ENCODE measurements around the gene TIRAP. TPM values are rescaled to one million over a fixed set of nuclear protein-coding genes. Genes with fewer than 3 reads are reported as not detected.

TIRAP gene
- total RNA-seq, 1 donor from 2014 or later: 18.3 TPM

DNA sequence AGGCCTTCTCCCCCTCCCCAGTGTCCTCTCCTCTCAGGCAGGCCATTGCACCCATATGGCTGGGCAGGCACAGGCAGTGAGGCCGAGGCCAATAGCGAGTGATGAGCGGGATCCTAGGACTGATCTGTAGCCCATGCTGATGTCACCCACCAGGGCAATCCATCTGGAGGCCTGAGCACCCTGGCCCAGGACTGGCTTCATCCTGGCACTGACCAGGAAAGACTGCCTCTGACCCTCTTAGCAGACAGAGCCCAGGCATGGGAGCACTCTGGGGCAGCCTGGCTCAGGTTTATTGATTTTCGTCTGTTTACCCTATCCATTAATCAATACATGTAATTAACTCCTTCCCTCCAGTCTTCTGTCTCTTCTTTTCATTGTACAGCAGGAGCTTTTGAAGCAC is 5.1 kb upstream of the TIRAP start:
- Mint-ChIP-seq H3K27ac (no peak overlapping the region), H3K4me1 (peaks cover 18% of the 10 kb centered on the region), H3K36me3 (ENCODE audit: low read depth) (peaks cover 48% of the 10 kb centered on the region), H3K4me3 (no peak overlapping the region), H3K27me3 (no peaks in the 10 kb centered on the region), H3K9me3 (no peaks in the 10 kb centered on the region)
- CTCF ChIA-PET: no interaction called here
- no peak for DNase-seq
- no peak for ATAC-seq (ENCODE audit: low read depth)
- intact Hi-C loops (cut with micrococcal nuclease): no loop called here
- TF ChIP-seq, protein P1, sequence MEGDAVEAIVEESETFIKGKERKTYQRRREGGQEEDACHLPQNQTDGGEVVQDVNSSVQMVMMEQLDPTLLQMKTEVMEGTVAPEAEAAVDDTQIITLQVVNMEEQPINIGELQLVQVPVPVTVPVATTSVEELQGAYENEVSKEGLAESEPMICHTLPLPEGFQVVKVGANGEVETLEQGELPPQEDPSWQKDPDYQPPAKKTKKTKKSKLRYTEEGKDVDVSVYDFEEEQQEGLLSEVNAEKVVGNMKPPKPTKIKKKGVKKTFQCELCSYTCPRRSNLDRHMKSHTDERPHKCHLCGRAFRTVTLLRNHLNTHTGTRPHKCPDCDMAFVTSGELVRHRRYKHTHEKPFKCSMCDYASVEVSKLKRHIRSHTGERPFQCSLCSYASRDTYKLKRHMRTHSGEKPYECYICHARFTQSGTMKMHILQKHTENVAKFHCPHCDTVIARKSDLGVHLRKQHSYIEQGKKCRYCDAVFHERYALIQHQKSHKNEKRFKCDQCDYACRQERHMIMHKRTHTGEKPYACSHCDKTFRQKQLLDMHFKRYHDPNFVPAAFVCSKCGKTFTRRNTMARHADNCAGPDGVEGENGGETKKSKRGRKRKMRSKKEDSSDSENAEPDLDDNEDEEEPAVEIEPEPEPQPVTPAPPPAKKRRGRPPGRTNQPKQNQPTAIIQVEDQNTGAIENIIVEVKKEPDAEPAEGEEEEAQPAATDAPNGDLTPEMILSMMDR (IDR thresholded peaks at IDR 0.05): no peak
- POLR2A ChIA-PET: no interaction called here

DNA sequence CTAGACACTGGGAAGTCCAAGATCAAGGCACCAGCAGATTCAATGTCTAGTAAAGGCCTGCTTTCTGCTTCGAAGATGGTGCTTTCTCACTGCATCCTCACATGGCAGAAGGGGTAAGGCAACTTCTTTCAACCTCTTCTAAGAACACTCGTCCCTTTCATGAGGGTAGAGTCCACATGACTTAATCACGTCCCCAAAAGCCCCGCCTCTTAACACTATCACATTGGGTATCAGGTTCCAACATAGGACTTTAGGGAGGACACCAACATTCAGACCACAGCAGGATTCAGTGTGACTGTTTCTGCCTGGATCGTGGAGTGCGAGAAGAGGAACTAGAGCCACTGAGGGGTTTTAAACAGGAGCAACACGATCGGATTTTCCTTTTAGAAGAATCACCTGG is 3.7 kb upstream of the TIRAP start:
- H3K4me1 Mint-ChIP-seq: peaks cover 26% of the 10 kb centered on the region
- no peaks in the 10 kb centered on the region for H3K27me3 Mint-ChIP-seq
- peaks cover 39% of the 10 kb centered on the region for H3K36me3 Mint-ChIP-seq (ENCODE audit: low read depth)
- DNase-seq (no peak), ATAC-seq (ENCODE audit: low read depth) (no peak)
- POLR2A ChIA-PET: interaction anchor here (1.2 kb wide), 1 partner anchor 10 kb away, joined by 4 read pairs; the partner anchor contains the start of gene FOXRED1
- TF ChIP-seq, protein P1 (IDR thresholded peaks at IDR 0.05): no peak
- intact Hi-C loops (cut with micrococcal nuclease): no loop called here
- CTCF ChIA-PET: no interaction called here
- H3K4me3 Mint-ChIP-seq: no peak overlapping the region
- H3K27ac Mint-ChIP-seq: no peak overlapping the region
- H3K9me3 Mint-ChIP-seq: no peaks in the 10 kb centered on the region

DNA sequence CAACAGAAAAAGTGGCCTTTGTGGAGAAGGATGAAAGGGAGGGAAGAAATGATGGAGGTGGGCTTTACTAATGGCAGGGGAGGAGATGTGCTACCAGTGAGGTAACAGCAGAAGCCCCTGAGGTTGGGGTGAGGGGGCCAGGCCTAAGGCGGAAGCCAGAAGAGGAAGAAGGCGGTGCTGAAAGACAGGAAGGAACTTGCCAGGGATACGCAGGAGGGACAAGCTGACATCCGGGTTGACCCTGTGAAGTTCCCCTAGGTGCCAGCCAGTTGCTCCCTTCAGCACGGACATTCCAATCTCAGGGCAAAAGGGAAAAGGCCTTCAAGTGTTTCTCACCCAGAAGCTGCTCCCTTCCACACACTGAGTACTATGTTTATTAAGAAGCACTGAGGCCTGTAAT is 2.3 kb upstream of the TIRAP start:
- DNase-seq (no peak), ATAC-seq (ENCODE audit: low read depth) (no peak)
- H3K9me3 Mint-ChIP-seq: no peaks in the 10 kb centered on the region
- ChIA-PET CTCF (no interaction called here), POLR2A (interaction anchor here (0.7 to 5.3 kb wide), 6 partner anchors 8 to 1217 kb away, joined by 3 to 84 read pairs (median 6); partner anchors contain the start of genes DCPS, FOXRED1, SLC37A2 and SRPRA)
- H3K27ac Mint-ChIP-seq: peak overlapping the region; percentile 24
- peaks cover 35% of the 10 kb centered on the region for H3K4me1 Mint-ChIP-seq
- peak overlapping the region; percentile 28 for H3K4me3 Mint-ChIP-seq
- TF ChIP-seq, protein P1 (IDR thresholded peaks at IDR 0.05): no peak
- intact Hi-C loops (cut with micrococcal nuclease): loop anchor here (10.0 kb wide), 1 partner anchor 1326 kb away; the partner anchor contains the start of gene CCDC15
- H3K27me3 Mint-ChIP-seq: no peaks in the 10 kb centered on the region
- H3K36me3 Mint-ChIP-seq (ENCODE audit: low read depth): peaks cover 27% of the 10 kb centered on the region

DNA sequence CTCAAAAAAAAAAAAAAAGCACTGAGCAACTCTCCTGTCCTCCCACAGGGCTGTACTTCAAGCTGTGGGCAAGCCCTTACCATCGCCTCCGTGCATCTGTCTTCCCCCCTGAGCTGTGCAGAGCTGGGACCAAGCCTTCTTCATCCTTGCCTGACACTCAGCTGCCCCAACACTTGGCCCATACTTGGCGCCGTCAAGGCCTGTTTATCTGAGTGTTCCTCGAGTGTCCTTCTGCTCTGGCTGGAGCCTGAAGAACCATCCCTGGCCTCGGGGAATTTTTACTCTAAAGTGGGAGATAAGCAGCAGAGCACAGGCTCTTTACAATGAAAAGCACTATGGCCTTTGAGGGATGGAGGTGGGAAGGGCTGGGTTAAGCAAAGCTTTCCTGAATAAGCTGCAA is 1.6 kb upstream of the TIRAP start:
- peaks cover 35% of the 10 kb centered on the region for H3K4me1 Mint-ChIP-seq

DNA sequence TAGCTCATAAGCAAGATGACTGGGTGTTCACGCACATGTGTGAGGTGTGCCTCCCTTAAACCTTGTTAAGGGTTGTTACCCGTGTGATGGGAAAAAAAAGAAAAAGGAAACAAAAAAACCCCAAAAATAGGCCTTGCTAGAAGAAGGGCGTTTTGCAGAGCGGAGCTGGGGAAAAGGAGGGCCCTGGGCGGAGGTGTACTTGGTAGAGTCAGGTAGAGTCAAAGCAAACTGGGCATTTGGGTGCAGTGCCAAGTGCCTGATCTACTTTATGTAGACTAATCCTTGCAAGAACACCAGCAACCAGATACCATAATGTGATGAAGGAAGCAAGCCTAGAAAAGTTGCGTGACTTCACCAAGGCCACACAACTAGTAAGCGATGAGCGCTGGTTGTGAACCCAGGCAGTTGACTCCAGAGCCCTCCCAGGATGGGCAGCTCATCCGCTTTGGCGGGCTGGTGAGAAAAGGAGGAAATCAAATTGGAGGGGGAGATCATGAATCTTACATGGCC is 1.2 kb upstream of the TIRAP start:
- peak overlapping the region; percentile 87 for H3K27ac Mint-ChIP-seq
- ChIA-PET POLR2A (interaction anchor here (0.6 to 5.3 kb wide), 5 partner anchors 11 to 101 kb away, joined by 3 to 84 read pairs (median 4); partner anchors contain the start of genes DCPS, FOXRED1 and SRPRA), CTCF (no interaction called here)
- ATAC-seq (ENCODE audit: low read depth) (no peak), DNase-seq (no peak)
- intact Hi-C loops (cut with micrococcal nuclease): loop anchor here (10.0 kb wide), 1 partner anchor 1327 kb away; the partner anchor contains the start of gene CCDC15
- no peaks in the 10 kb centered on the region for H3K9me3 Mint-ChIP-seq
- TF ChIP-seq, protein P1 (IDR thresholded peaks at IDR 0.05): no peak
- peak overlapping the region; percentile 95 for H3K4me3 Mint-ChIP-seq
- no peaks in the 10 kb centered on the region for H3K27me3 Mint-ChIP-seq
- H3K4me1 Mint-ChIP-seq: peaks cover 37% of the 10 kb centered on the region
- peaks cover 20% of the 10 kb centered on the region for H3K36me3 Mint-ChIP-seq (ENCODE audit: low read depth)

More for the DNA sequence above, 1.6 kb upstream of the TIRAP start:
- Mint-ChIP-seq H3K4me3 (peak overlapping the region; percentile 95), H3K36me3 (ENCODE audit: low read depth) (peaks cover 22% of the 10 kb centered on the region), H3K27ac (no peak overlapping the region), H3K9me3 (no peaks in the 10 kb centered on the region), H3K27me3 (no peaks in the 10 kb centered on the region)
- DNase-seq (no peak), ATAC-seq (ENCODE audit: low read depth) (no peak)
- POLR2A ChIA-PET: interaction anchor here (0.7 to 5.3 kb wide), 5 partner anchors 9 to 1218 kb away, joined by 4 to 84 read pairs (median 6); partner anchors contain the start of genes DCPS, FOXRED1, SLC37A2 and SRPRA
- intact Hi-C loops (cut with micrococcal nuclease): loop anchor here (10.0 kb wide), 1 partner anchor 1326 kb away; the partner anchor contains the start of gene CCDC15
- CTCF ChIA-PET: no interaction called here
- TF ChIP-seq, protein P1 (IDR thresholded peaks at IDR 0.05): no peak
